Left ventricle myocardium superior (tissue), 1 donor: ENCODE results near the gene VHLL. TPM values are rescaled to one million over a fixed set of nuclear protein-coding genes. Genes with fewer than 3 reads are reported as not detected.
A peak's percentile ranks its signal among the peaks of the same experiment; 100 is the strongest.

Experiments
- ATAC-seq: fragments of 200-7000 bp; cut with Tn5 transposase; one replicate; pipeline ENCODE4 v1.9.1; 2020; ENCODE audit warnings: mild to moderate bottlenecking, moderate library complexity
- DNase-seq: peaks from one replicate; pipeline ENCODE4 v3.0.0-alpha.2; 2020
- intact Hi-C: fragments of 100-400 bp; cut with micrococcal nuclease; formaldehyde crosslinking; loops from one replicate; pipeline ENCODE4 v1.11.0; 2022
- total RNA-seq: library from RNA; stranded (reverse); fragmentation: NEBNext Ultra II Directional; extraction: Animal tissue kit (Norgen Biotek cat#: 25700); gene quantifications from one replicate; pipeline ENCODE4 v1.2.1, GENCODE V29; 2021
- donor health status: DM: no; HTN: yes; CAD: no; lungs with severe emphysema.

VHLL gene
- total RNA-seq, 1 donor from 2014 or later: not detected

DNA sequence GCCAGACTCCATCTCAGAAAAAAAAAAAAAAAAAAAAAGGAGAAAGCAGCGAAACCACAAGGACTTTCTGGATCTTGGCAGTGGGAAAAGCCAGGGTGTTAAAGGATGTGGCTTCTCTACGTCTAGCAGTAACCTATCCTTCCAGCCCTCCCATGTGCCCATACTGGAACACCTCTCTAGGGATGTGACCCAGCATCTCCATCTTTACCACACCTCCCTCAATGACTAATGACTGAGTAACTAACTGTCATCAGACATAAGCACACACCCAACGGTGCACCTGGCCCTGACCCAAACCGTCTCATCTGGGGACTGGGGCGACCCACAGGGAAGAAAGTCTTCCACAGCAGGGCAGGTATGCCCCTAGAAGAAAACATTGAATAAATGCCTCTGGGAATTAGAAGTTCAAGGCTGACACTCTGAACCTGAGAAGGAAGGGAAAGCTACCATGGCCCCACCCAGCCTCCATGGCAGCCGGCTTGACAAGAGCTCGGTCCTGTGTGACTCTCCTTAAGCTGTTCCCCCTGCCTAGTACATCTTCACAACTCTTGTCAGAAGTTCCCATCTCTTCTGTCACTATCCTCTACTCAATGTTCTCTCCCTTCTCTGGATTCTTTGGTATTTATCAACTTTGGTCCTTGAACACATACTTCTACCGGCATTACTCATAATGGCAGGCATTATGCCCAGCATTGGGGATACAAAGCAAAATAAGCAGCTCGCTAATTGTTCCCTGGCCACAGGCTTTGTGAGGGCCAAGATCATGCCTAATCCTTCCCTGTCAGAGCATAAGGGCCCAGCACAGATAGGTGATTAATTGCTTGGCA, 36.4 kb downstream of the VHLL start:
- DNase-seq (no peak), ATAC-seq (no peak)
- intact Hi-C loops: no loop called here

DNA sequence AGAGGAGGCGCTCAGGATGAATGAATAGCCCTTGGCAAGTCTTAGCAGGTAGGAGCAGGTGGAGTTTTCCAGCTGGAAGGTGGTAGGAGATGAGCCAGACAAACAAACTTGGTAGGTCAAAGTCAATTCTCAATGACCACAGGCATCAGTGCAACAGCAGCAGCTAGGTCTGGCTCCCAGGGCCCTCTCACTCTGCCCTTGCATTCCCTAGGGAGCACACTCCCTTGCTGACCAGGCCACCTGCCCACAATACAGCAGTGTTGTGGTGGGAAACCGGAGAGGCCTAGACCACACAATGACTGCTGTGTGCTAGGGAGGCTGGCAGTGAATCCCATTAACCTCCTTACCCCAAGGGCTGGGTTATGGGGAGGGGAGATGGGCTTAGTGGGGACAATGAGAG, 38.2 kb downstream of the VHLL start:
- DNase-seq: no peak
- intact Hi-C loops: no loop called here
- no peak for ATAC-seq

DNA sequence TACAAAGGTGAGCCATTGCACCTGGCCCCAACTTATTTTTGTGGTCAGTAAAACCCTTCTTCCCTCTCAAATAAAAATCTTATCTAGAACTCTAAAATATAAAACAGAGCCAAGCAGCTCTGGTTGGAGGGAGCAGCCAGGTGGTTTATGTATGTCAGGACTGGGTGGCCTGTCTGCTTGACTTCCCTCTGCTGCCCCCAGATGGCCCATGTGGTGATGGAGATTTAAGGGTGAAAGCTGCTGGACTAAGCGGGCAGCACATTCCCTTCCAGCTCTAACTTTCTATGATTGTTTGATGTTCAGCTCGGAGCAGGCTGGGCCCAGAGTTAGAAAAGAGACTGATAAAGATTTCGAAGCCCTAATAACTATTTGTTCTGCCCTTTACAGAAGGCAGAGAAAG, 39.3 kb downstream of the VHLL start:
- ATAC-seq (no peak), DNase-seq (no peak)
- intact Hi-C loops: no loop called here

DNA sequence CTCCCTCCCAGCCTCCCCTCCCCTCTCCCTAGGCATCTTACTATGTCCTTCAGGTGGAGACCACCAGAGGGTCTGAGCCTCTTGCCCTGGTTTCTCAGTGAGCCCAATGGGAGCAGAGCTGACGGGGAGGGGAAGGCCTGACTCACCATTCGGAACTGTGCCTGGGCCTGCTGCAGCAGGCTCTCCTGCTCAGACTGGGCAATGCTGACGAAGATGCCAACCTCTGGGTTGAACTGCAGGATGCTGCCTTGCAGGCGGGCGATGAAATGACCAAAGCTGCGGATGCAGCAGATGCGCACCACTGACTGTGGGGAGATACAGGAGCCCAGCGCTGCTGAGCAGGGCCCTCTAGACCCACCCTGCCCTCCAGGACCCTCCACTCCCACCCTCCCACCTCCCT, 40.2 kb downstream of the VHLL start:
- intact Hi-C loops: no loop called here
- DNase-seq (no peak), ATAC-seq (no peak)

DNA sequence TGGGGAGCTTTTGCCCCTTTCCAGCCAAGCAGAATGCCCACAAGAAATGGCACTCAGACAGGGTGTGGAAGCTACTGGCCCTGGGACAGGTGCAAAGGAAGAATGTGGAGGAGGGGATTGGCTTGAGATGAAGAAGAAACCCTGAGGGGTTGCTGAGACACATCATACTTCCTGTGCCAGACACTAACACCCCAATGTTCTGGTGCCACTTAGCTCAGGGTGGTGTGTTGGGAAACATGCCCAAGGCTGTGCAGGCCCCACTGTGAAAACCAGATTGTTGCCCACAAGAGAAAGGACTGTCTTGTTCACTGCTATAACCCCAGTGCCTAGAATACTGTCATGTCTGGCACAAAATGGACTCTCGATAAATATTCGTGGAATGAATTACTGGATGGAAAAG, 41.4 kb downstream of the VHLL start:
- ATAC-seq (no peak), DNase-seq (no peak)
- intact Hi-C loops: no loop called here

DNA sequence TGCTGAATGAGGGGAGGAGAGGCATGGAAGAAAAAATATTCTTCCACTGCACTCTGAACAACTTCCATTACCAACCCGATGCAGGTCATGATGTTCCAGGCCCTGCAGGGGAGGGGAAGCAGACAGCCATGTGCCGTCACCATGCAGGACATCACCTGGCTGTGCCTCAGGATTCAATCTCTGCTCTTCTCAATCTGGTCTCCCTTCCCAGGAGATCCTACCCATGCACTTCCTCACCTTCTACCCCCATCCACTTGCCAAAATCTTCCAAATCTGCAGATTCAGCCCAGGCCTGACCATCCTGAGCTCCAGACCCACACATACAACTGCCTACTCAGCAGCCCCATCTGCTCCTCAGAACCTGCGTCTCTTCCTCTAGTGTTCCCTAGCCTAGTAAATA, 45.5 kb downstream of the VHLL start:
- no peak for ATAC-seq
- no peak for DNase-seq
- intact Hi-C loops: no loop called here

DNA sequence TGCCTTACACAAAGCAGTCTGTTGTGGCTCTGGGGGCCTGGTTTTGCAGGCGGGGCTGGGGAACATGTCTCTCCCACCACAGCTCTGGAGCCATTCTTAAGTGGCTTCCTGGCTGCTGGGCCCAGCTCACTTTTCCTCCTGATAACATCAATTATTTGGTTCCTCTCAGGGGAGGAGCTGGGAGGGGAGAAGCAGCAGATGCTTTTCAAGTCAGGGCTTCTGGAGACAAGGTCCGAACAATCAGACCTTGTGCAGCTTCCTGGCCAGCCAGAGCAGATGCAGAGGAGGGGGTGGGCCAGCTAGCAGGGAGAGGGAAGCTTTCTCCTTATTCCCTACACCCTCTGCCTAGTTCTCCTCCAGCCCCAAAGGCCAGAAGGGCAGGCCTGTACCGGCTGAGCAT, 47.6 kb downstream of the VHLL start:
- ATAC-seq: peak; percentile 30
- DNase-seq: no peak
- intact Hi-C loops: no loop called here

DNA sequence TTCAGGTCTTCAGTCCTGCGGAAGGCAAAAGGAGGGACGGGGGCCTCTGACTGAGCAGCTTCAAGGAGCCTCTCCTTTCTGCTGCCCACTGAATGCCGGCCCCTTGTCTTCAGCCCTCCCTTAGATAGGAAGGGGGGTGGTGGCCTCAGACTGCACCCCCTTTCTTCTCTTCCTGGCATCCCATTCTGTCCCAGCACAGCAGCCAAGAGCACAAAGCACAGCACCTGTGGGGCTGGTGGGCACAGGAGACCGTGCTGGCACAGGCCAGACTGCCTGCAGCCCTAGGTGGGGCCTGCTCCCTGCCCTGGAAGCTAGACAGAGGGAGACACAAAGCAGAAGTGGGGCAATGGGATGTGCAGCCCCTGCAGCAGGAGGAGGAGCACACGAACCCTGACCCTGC, 49.5 kb downstream of the VHLL start:
- DNase-seq (no peak), ATAC-seq (no peak)
- intact Hi-C loops: no loop called here

Other genes starting within 250 kb of the VHLL start
- gene UBQLN4, start 245.5 kb downstream of the VHLL start, total RNA-seq: 33.9 TPM
- 65.6 TPM for gene LAMTOR2, start 244.5 kb downstream of the VHLL start, total RNA-seq
- not detected for gene RAB25, start 238.1 kb downstream of the VHLL start, total RNA-seq
- gene MEX3A, start 216.8 kb downstream of the VHLL start, total RNA-seq: 0.17 TPM
- gene LMNA, start 184.6 kb downstream of the VHLL start, total RNA-seq: 252 TPM
- 0.69 TPM for gene SEMA4A, start 145.7 kb downstream of the VHLL start, total RNA-seq
- 15.3 TPM for gene SLC25A44, start 105.2 kb downstream of the VHLL start, total RNA-seq
- gene PMF1, start 86.3 kb downstream of the VHLL start, total RNA-seq: 65.1 TPM
- 1.1 TPM for gene BGLAP, start 57.1 kb downstream of the VHLL start, total RNA-seq
- 0.32 TPM for gene PAQR6, start 51.3 kb downstream of the VHLL start, total RNA-seq
- 84.5 TPM for gene SMG5, start 16.5 kb downstream of the VHLL start, total RNA-seq
- gene TMEM79, start 15.0 kb downstream of the VHLL start, total RNA-seq: 1.5 TPM
- 16.0 TPM for gene GLMP, start 3.6 kb downstream of the VHLL start, total RNA-seq
- gene CCT3, start 39.0 kb upstream of the VHLL start, total RNA-seq: 131 TPM
- not detected for gene TSACC, start 39.2 kb upstream of the VHLL start, total RNA-seq
- not detected for gene RHBG, start 69.9 kb upstream of the VHLL start, total RNA-seq
- 116 TPM for gene MEF2D, start 201.5 kb upstream of the VHLL start, total RNA-seq